Measurements from ENCODE around the gene SNX25.

- TF ChIP-seq CTCF (IDR thresholded peaks at IDR 0.05; ENCODE audit: poor library complexity, severe bottlenecking) = no peak
- no peak for TF ChIP-seq SMC3 (conservative IDR thresholded peaks at IDR 0.05; ENCODE audit: poor library complexity)
- no peak for TF ChIP-seq POLR2AphosphoS5 (IDR thresholded peaks at IDR 0.05)
- no peak for TF ChIP-seq TAF1 (IDR thresholded peaks at IDR 0.05; ENCODE audit: low read depth)
- TF ChIP-seq EP300 (conservative IDR thresholded peaks at IDR 0.05; ENCODE audit: poor library complexity, severe bottlenecking) = no peak
- no peak for TF ChIP-seq RAD21 (conservative IDR thresholded peaks at IDR 0.05)
- TF ChIP-seq MXI1 (conservative IDR thresholded peaks at IDR 0.05; ENCODE audit: poor library complexity, severe bottlenecking) = no peak
These were observed 37.8 kb downstream of the SNX25 start for GRCh38 chr4:185247151-185247550.

Measured in neural cell (in vitro differentiated cells).